Activated T-cell treated with anti-CD3 and anti-CD28 coated beads, Interleukin-2, amount 50 U/mL, for 72 hours (primary cell): ENCODE results near the gene RNF126. TPM values are rescaled to one million over a fixed set of nuclear protein-coding genes. Genes with fewer than 3 reads are reported as not detected.
"Not testable (repeated sequence)": the region's sequence is repeated elsewhere in the genome, so short reads cannot be mapped to it uniquely, and the experiment has no call there.

Experiments
- ATAC-seq, 2 donors: fragments of 150-1000 bp; cut with Tn5 transposase; replicated peaks in 1 of 2; 2 replicates each; pipeline ENCODE4 v1.10.0; 2021; ENCODE audit warnings: moderate library complexity in 2 of 2, mild to moderate bottlenecking in 1 of 2
- DNase-seq, 2 donors: peaks; one replicate each; pipeline ENCODE4 v3.0.0; 2021 to 2022; ENCODE audit warnings: mixed read lengths in 1 of 2
- H3K27ac Mint-ChIP-seq: one replicate; pipeline ENCODE4 v1.8.0; 2022; ENCODE audit warnings: mild to moderate bottlenecking, moderate library complexity, mixed read lengths
- H3K27me3 Mint-ChIP-seq: one replicate; pipeline ENCODE4 v1.8.0; 2022; ENCODE audit warnings: low read depth, mixed read lengths
- H3K36me3 Mint-ChIP-seq, 2 donors: one replicate each; pipeline ENCODE4 v1.8.0; 2022; ENCODE audit warnings: mixed read lengths in 2 of 2, mild to moderate bottlenecking in 1 of 2; ENCODE audit not compliant: insufficient read depth in 2 of 2
- H3K4me1 Mint-ChIP-seq: one replicate; pipeline ENCODE4 v1.8.0; 2022; ENCODE audit warnings: low read depth, mixed read lengths
- H3K4me3 Mint-ChIP-seq, 2 donors: one replicate each; pipeline ENCODE4 v1.8.0; 2022; ENCODE audit warnings: mild to moderate bottlenecking in 2 of 2, mixed read lengths in 2 of 2, moderate library complexity in 2 of 2
- H3K9me3 Mint-ChIP-seq, 2 donors: one replicate each; pipeline ENCODE4 v1.8.0; 2022; ENCODE audit warnings: mixed read lengths in 2 of 2
- total RNA-seq, 2 donors: library from RNA; stranded (reverse); gene quantifications; one replicate each; pipeline ENCODE4 v1.2.3, GENCODE V29; 2022

Gene RNF126
- total RNA-seq: 10 to 100 TPM; 72.8 to 91.8 TPM

- DNase-seq (peak; percentile 89 to 90), ATAC-seq (peak; percentile 67 to 74)
- Mint-ChIP-seq H3K36me3 (peaks cover 0 to 6% of the 10 kb centered on the region in 2 donors), H3K9me3 (no peaks in the 10 kb centered on the region), H3K4me3 (peak within 1 kb of the TSS; percentile 97 to 98), H3K27me3 (no peaks in the 10 kb centered on the region), H3K27ac (peak within 1 kb of the TSS; percentile 94), H3K4me1 (peaks cover 43% of the 10 kb centered on the region)
These were observed at the start of gene RNF126 for GRCh38 chr19:662962-663681. Gene RNF126, minus strand, starts transcription at chr19:663214. Its CDS starts 93 bp downstream, at chr19:663121.

GRCh38 chr19:711254-711653 lies 48.2 kb upstream of the RNF126 start:
- H3K27me3 Mint-ChIP-seq: peaks cover 10% of the 10 kb centered on the region
- H3K4me3 Mint-ChIP-seq: no peak overlapping the region
- H3K4me1 Mint-ChIP-seq: no peaks in the 10 kb centered on the region
- ATAC-seq (no peak), DNase-seq (no peak)
- H3K9me3 Mint-ChIP-seq: peaks cover 4% of the 10 kb centered on the region in 2 donors
- no peak overlapping the region for H3K27ac Mint-ChIP-seq
- peaks cover 0 to 4% of the 10 kb centered on the region in 2 donors for H3K36me3 Mint-ChIP-seq

- ATAC-seq: no peak
- no peak overlapping the region for H3K27ac Mint-ChIP-seq
- no peaks in the 10 kb centered on the region for H3K4me1 Mint-ChIP-seq
- H3K4me3 Mint-ChIP-seq: peak overlapping the region in 1 of 2 donors; percentile 24
- H3K9me3 Mint-ChIP-seq: peaks cover 4% of the 10 kb centered on the region in 2 donors
- DNase-seq: no peak
- peaks cover 0 to 4% of the 10 kb centered on the region in 2 donors for H3K36me3 Mint-ChIP-seq
- peaks cover 10% of the 10 kb centered on the region for H3K27me3 Mint-ChIP-seq
These were observed 47.8 kb upstream of the RNF126 start for GRCh38 chr19:710767-711166.

GRCh38 chr19:709965-710571 lies 47.1 kb upstream of the RNF126 start:
- no peak for DNase-seq
- Mint-ChIP-seq H3K9me3 (no peaks in the 10 kb centered on the region), H3K4me3 (no peak overlapping the region), H3K27ac (no peak overlapping the region), H3K27me3 (peaks cover 10% of the 10 kb centered on the region), H3K36me3 (no peaks in the 10 kb centered on the region), H3K4me1 (no peaks in the 10 kb centered on the region)
- ATAC-seq: no peak

GRCh38 chr19:709196-709964 lies 46.4 kb upstream of the RNF126 start:
- DNase-seq: no peak
- H3K27me3 Mint-ChIP-seq: peaks cover 10% of the 10 kb centered on the region
- no peaks in the 10 kb centered on the region for H3K9me3 Mint-ChIP-seq
- no peaks in the 10 kb centered on the region for H3K4me1 Mint-ChIP-seq
- H3K27ac Mint-ChIP-seq: no peak overlapping the region
- H3K4me3 Mint-ChIP-seq: peak overlapping the region in 1 of 2 donors; percentile 8
- H3K36me3 Mint-ChIP-seq: no peaks in the 10 kb centered on the region
- no peak for ATAC-seq

- no peak within 1 kb of the TSS for H3K27ac Mint-ChIP-seq
- DNase-seq: no peak
These were observed 45.4 kb upstream of the RNF126 start, which contains the start of gene PALM for GRCh38 chr19:708154-709143. Gene PALM, plus strand, starts transcription at chr19:708935. Its CDS starts 212 bp downstream, at chr19:709147.

GRCh38 chr19:704447-704741 lies 41.4 kb upstream of the RNF126 start:
- ATAC-seq (no peak), DNase-seq (no peak)
- H3K36me3 Mint-ChIP-seq: peaks cover 0 to 2% of the 10 kb centered on the region in 2 donors
- H3K4me1 Mint-ChIP-seq: peaks cover 7% of the 10 kb centered on the region
- H3K9me3 Mint-ChIP-seq: no peaks in the 10 kb centered on the region
- H3K4me3 Mint-ChIP-seq: no peak overlapping the region
- H3K27me3 Mint-ChIP-seq: peaks cover 24% of the 10 kb centered on the region
- no peak overlapping the region for H3K27ac Mint-ChIP-seq

More at GRCh38 chr19:708154-709143, 45.4 kb upstream of the RNF126 start, which contains the start of gene PALM:
- H3K4me1 Mint-ChIP-seq: peaks cover 2% of the 10 kb centered on the region
- peaks cover 11% of the 10 kb centered on the region for H3K27me3 Mint-ChIP-seq
- no peaks in the 10 kb centered on the region for H3K36me3 Mint-ChIP-seq
- peak within 1 kb of the TSS; percentile 8 to 51 for H3K4me3 Mint-ChIP-seq
- no peaks in the 10 kb centered on the region for H3K9me3 Mint-ChIP-seq
- ATAC-seq: no peak

GRCh38 chr19:703651-704446 lies 40.8 kb upstream of the RNF126 start:
- Mint-ChIP-seq H3K9me3 (no peaks in the 10 kb centered on the region), H3K4me3 (peak overlapping the region in 1 of 2 donors; percentile 54), H3K4me1 (peaks cover 7% of the 10 kb centered on the region), H3K27ac (no peak overlapping the region), H3K27me3 (peaks cover 29% of the 10 kb centered on the region), H3K36me3 (peaks cover 0 to 2% of the 10 kb centered on the region in 2 donors)
- DNase-seq (peak; percentile 71 to 76), ATAC-seq (peak; percentile 74 to 78)

- ATAC-seq (no peak), DNase-seq (no peak)
- no peaks in the 10 kb centered on the region for H3K9me3 Mint-ChIP-seq
- H3K36me3 Mint-ChIP-seq: peaks cover 0 to 2% of the 10 kb centered on the region in 2 donors
- peak overlapping the region in 1 of 2 donors; percentile 54 for H3K4me3 Mint-ChIP-seq
- H3K27ac Mint-ChIP-seq: no peak overlapping the region
- peaks cover 30% of the 10 kb centered on the region for H3K27me3 Mint-ChIP-seq
- peaks cover 7% of the 10 kb centered on the region for H3K4me1 Mint-ChIP-seq
These were observed 40.3 kb upstream of the RNF126 start for GRCh38 chr19:703329-703650.

GRCh38 chr19:702847-703246 lies 39.8 kb upstream of the RNF126 start:
- not testable (repeated sequence) for DNase-seq, H3K9me3 Mint-ChIP-seq, ATAC-seq, H3K36me3 Mint-ChIP-seq, H3K27ac Mint-ChIP-seq, H3K4me1 Mint-ChIP-seq
- peak overlapping the region in 1 of 2 donors; percentile 54 for H3K4me3 Mint-ChIP-seq
- H3K27me3 Mint-ChIP-seq: peaks cover 31% of the 10 kb centered on the region

- H3K36me3 Mint-ChIP-seq, H3K4me3 Mint-ChIP-seq, H3K9me3 Mint-ChIP-seq, DNase-seq, H3K4me1 Mint-ChIP-seq, ATAC-seq, H3K27ac Mint-ChIP-seq: not testable (repeated sequence)
- H3K27me3 Mint-ChIP-seq: peaks cover 31% of the 10 kb centered on the region
These were observed 36.9 kb upstream of the RNF126 start for GRCh38 chr19:699885-700284.

- not testable (repeated sequence) for DNase-seq, H3K4me1 Mint-ChIP-seq, H3K27ac Mint-ChIP-seq, ATAC-seq, H3K36me3 Mint-ChIP-seq, H3K4me3 Mint-ChIP-seq, H3K9me3 Mint-ChIP-seq
- H3K27me3 Mint-ChIP-seq: peaks cover 36% of the 10 kb centered on the region
These were observed 35.5 kb upstream of the RNF126 start for GRCh38 chr19:698529-698928.
